IMR-90 (cell line): Measurements from ENCODE around the gene CNTNAP1. TPM values are rescaled to one million over a fixed set of nuclear protein-coding genes. Genes with fewer than 3 reads are reported as not detected.

Experiments used
- ATAC-seq: fragments of 200-7000 bp; cut with Tn5 transposase; 2 replicates; pipeline ENCODE4 v1.9.1; 2020; ENCODE audit warnings: low read depth, mild to moderate bottlenecking, moderate library complexity
- BruUV-seq: library from RNA; stranded (reverse); fragments of 400-500 nt; replicated peaks from 2 replicates; lab custom pipeline; 2021; lab: Mats Ljungman, UMichigan
- CTCF ChIA-PET: fragments of 300-600 bp; formaldehyde crosslinking; extraction: SDS; loops from one replicate; lab custom pipeline; 2021; ENCODE audit warnings: antibody characterized with exemption; lab: Yijun Ruan, JAX
- POLR2A ChIA-PET: fragments of 300-600 bp; sonication (Branson Sonifier 250); formaldehyde crosslinking; loops from one replicate; lab custom pipeline; 2022; ENCODE audit warnings: antibody characterized with exemption; ENCODE audit not compliant: unreplicated experiment; lab: Charles Lee
- DNase-seq: peaks from one replicate; pipeline ENCODE4 v3.0.0; 2013
- H2AFZ ChIP-seq: replicated peaks from 2 replicates; pipeline ENCODE3; 2013; ENCODE audit warnings: low read length, mild to moderate bottlenecking; ENCODE audit not compliant: poor library complexity
- H2AK5ac ChIP-seq: 2 replicates; pipeline ENCODE4 v1.6.1; 2013; ENCODE audit warnings: low read depth, low read length, inconsistent platforms
- H2AK9ac ChIP-seq: replicated peaks from 2 replicates; pipeline ENCODE3; 2013; ENCODE audit warnings: mild to moderate bottlenecking, low read depth, low read length, moderate library complexity; ENCODE audit not compliant: poor library complexity
- H2BK120ac ChIP-seq: 2 replicates; pipeline ENCODE4 v1.6.1; 2013; ENCODE audit warnings: low read depth, low read length, inconsistent platforms
- H2BK15ac ChIP-seq: 3 replicates; pipeline ENCODE4 v1.6.1; 2013; ENCODE audit warnings: low read depth, low read length, inconsistent platforms
- H2BK20ac ChIP-seq: 2 replicates; pipeline ENCODE4 v1.6.1; 2013; ENCODE audit warnings: low read depth, mild to moderate bottlenecking, inconsistent platforms, low read length, moderate library complexity
- H2BK5ac ChIP-seq: 2 replicates; pipeline ENCODE4 v1.6.1; 2013; ENCODE audit warnings: mild to moderate bottlenecking, low read depth, low read length, inconsistent platforms; ENCODE audit not compliant: poor library complexity, severe bottlenecking
- H3K14ac ChIP-seq: replicated peaks from 2 replicates; pipeline ENCODE4 v1.6.1; 2013; ENCODE audit warnings: low read depth, low read length, inconsistent platforms
- H3K18ac ChIP-seq: 2 replicates; pipeline ENCODE4 v1.6.1; 2013; ENCODE audit warnings: low read depth, low read length, control low read depth
- H3K23ac ChIP-seq: 2 replicates; pipeline ENCODE4 v1.6.1; 2013; ENCODE audit warnings: low read depth, low read length, inconsistent platforms
- H3K27ac ChIP-seq: 2 replicates; pipeline ENCODE4 v1.5.1; 2013; ENCODE audit warnings: mild to moderate bottlenecking, control low read depth, low read length; ENCODE audit not compliant: insufficient read depth
- H3K27me3 ChIP-seq: 2 replicates; pipeline ENCODE4 v1.6.1; 2013; ENCODE audit warnings: low read length; ENCODE audit not compliant: control insufficient read depth, insufficient read depth
- H3K36me3 ChIP-seq: 2 replicates; pipeline ENCODE4 v1.6.1; 2013; ENCODE audit warnings: low read length, mixed read lengths; ENCODE audit not compliant: control insufficient read depth, insufficient read depth
- H3K4ac ChIP-seq: 2 replicates; pipeline ENCODE4 v1.6.1; 2013; ENCODE audit warnings: low read depth, low read length, inconsistent platforms
- H3K4me1 ChIP-seq: 2 replicates; pipeline ENCODE4 v1.6.1; 2013; ENCODE audit warnings: low read length, mixed read lengths; ENCODE audit not compliant: control insufficient read depth, insufficient read depth
- H3K4me2 ChIP-seq: 2 replicates; pipeline ENCODE4 v1.6.1; 2013; ENCODE audit warnings: low read depth, mild to moderate bottlenecking, control low read depth, low read length, moderate library complexity
- H3K4me3 ChIP-seq: 2 replicates; pipeline ENCODE4 v1.5.1; 2013; ENCODE audit warnings: low read depth, mild to moderate bottlenecking, control low read depth, low read length, moderate library complexity; ENCODE audit not compliant: insufficient read depth
- H3K56ac ChIP-seq: 2 replicates; pipeline ENCODE4 v1.6.1; 2013; ENCODE audit warnings: low read length, inconsistent platforms; ENCODE audit not compliant: insufficient read depth; ENCODE audit errors: extremely low read depth
- H3K79me1 ChIP-seq, 2 experiments: 2 replicates each; pipeline ENCODE4 v1.6.1; 2013; ENCODE audit warnings: low read length in 2 of 2, inconsistent platforms in 1 of 2, low read depth in 1 of 2
- H3K9ac ChIP-seq: 2 replicates; pipeline ENCODE4 v1.6.1; 2013; ENCODE audit warnings: low read depth, low read length, control low read depth
- H3K9me1 ChIP-seq: 2 replicates; pipeline ENCODE4 v1.6.1; 2013; ENCODE audit warnings: low read length, inconsistent platforms; ENCODE audit not compliant: insufficient read depth
- H3K9me3 ChIP-seq: 2 replicates; pipeline ENCODE4 v1.6.1; 2013; ENCODE audit warnings: low read length; ENCODE audit not compliant: control insufficient read depth, insufficient read depth
- H4K20me1 ChIP-seq: 2 replicates; pipeline ENCODE4 v1.6.1; 2013; ENCODE audit warnings: low read length, inconsistent platforms; ENCODE audit not compliant: insufficient read depth
- H4K5ac ChIP-seq: 2 replicates; pipeline ENCODE4 v1.6.1; 2013; ENCODE audit warnings: mild to moderate bottlenecking, low read depth, low read length, control low read depth
- H4K8ac ChIP-seq, 2 experiments: 2 replicates each; pipeline ENCODE4 v1.6.1; 2013; ENCODE audit warnings: low read depth in 2 of 2, low read length in 2 of 2, control low read depth in 1 of 2, inconsistent platforms in 1 of 2
- H4K91ac ChIP-seq: 2 replicates; pipeline ENCODE4 v1.6.1; 2013; ENCODE audit warnings: low read depth, low read length, inconsistent platforms; ENCODE audit not compliant: insufficient read depth
- BHLHE40 ChIP-seq: fragments of 150-350 bp; IDR thresholded peaks from 2 replicates; pipeline ENCODE4 v1.6.1; 2016; ENCODE audit warnings: mild to moderate bottlenecking, low read depth, low read length
- CTCF ChIP-seq: conservative IDR thresholded peaks from 2 replicates; pipeline ENCODE4 v1.5.1; 2012; ENCODE audit warnings: mild to moderate bottlenecking, low read depth, low read length, improper control_type of control experiment
- FOS ChIP-seq: fragments of 150-350 bp; IDR thresholded peaks from 2 replicates; pipeline ENCODE4 v1.6.1; 2016; ENCODE audit warnings: low read depth, low read length
- MXI1 ChIP-seq: IDR thresholded peaks from 2 replicates; pipeline ENCODE4 v1.6.1; 2012; ENCODE audit warnings: low read depth, mild to moderate bottlenecking, low read length, moderate library complexity, borderline replicate concordance
- RCOR1 ChIP-seq: IDR thresholded peaks from 2 replicates; pipeline ENCODE4 v1.6.1; 2012; ENCODE audit warnings: mild to moderate bottlenecking, low read length, improper control_type of control experiment; ENCODE audit not compliant: insufficient replicate concordance
- SMC3 ChIP-seq: fragments of 150-350 bp; IDR thresholded peaks from 2 replicates; pipeline ENCODE4 v1.6.1; 2016; ENCODE audit warnings: low read depth, mild to moderate bottlenecking, antibody characterized with exemption, low read length, moderate library complexity
- USF2 ChIP-seq: fragments of 150-350 bp; IDR thresholded peaks from 2 replicates; pipeline ENCODE4 v1.6.1; 2017; ENCODE audit warnings: mild to moderate bottlenecking, antibody characterized with exemption, low read length, low read depth
- WGBS, 2 experiments: methylation state at CpG; one replicate each; pipeline versions ENCODE4 v1.1.5 to v1.1.7; 2013; ENCODE audit warnings: missing lambda C conversion rate in 2 of 2; ENCODE audit not compliant: insufficient read length in 1 of 2; ENCODE audit errors: extremely low coverage in 2 of 2; 5-methylcytosine and 5-hydroxymethylcytosine counted together
- dilution Hi-C: fragments of 300-500 bp; cut with HindIII; formaldehyde crosslinking; loops from one replicate; pipeline ENCODE4 v1.14.3; 2018; ENCODE audit warnings: low sequenced_read_pairs; ENCODE audit not compliant: unreplicated experiment
- in situ Hi-C: fragments of 300-500 bp; cut with MboI; formaldehyde crosslinking; loops from 3 replicates; pipeline ENCODE4 v1.14.3; 2019; ENCODE audit warnings: low sequenced_read_pairs, inconsistent platforms, mixed read lengths
- intact Hi-C: fragments of 100-400 bp; cut with micrococcal nuclease; formaldehyde crosslinking; loops from 2 replicates; pipeline ENCODE4 v1.10.0; 2022
- polyA plus RNA-seq, 3 experiments: library from polyadenylated mRNA; depleted of rRNA; stranded (reverse); fragments of >200 nt; gene quantifications; 2 replicates each; pipeline ENCODE4 v1.2.3, GENCODE V29; 2012; ENCODE audit warnings: low replicate concordance in 1 of 3
- total RNA-seq: library from RNA; depleted of rRNA; stranded (reverse); fragments of >200 nt; gene quantifications from 2 replicates; pipeline ENCODE4 v1.2.3, GENCODE V29; 2012

The CNTNAP1 gene
- total and polyA plus RNA-seq, 2 of the 4 experiments (the other 2 are of a cell fraction) = 12.2 to 72.2 TPM

GRCh38 chr17:42743595-42744282 is 61.4 kb downstream of the CNTNAP1 start:
- no peaks in the 10 kb centered on the region for H4K20me1 ChIP-seq
- peak overlapping the region; percentile 84; the same call in 1 of the 2 replicates for H3K9ac ChIP-seq
- H3K9me3 ChIP-seq = no peaks in the 10 kb centered on the region
- H3K14ac ChIP-seq = peak overlapping the region; percentile 77
- peak overlapping the region; percentile 61; the same call in 1 of the 2 replicates for H3K56ac ChIP-seq
- H4K5ac ChIP-seq = peak overlapping the region; percentile 65; the same call in 1 of the 2 replicates
- in situ Hi-C loops (no loop called here), intact Hi-C loops (no loop called here), dilution Hi-C loops (no loop called here)
- H3K23ac ChIP-seq = 0 out of 2 replicates have a peak overlapping the region, but pooled peaks have one; percentile 55
- 0% methylated on average over 1 of the region's 10 CpGs; no CpG with 5 or more reads in 1 of the 2 experiments for WGBS, 2 experiments
- peak overlapping the region; percentile 70 for H3K4ac ChIP-seq
- H3K36me3 ChIP-seq = no peaks in the 10 kb centered on the region
- POLR2A ChIA-PET = no interaction called here
- H3K27ac ChIP-seq = no peak overlapping the region; the same call in 1 of the 2 replicates
- H2BK5ac ChIP-seq = peak overlapping the region; percentile 47
- H3K4me3 ChIP-seq = peak overlapping the region; percentile 75
- H2AK9ac ChIP-seq = peak overlapping the region; percentile 95
- TF ChIP-seq BHLHE40 (no peak), CTCF (0 out of 2 replicates have a peak, but pooled peaks have one; percentile 14), MXI1 (no peak), FOS (no peak), USF2 (no peak), SMC3 (no peak), RCOR1 (no peak)
- DNase-seq = no peak
- no TSS peak for BruUV-seq
- H2AFZ ChIP-seq = peak overlapping the region; percentile 99
- H2BK120ac ChIP-seq = peak overlapping the region; percentile 16; the same call in 1 of the 2 replicates
- CTCF ChIA-PET = interaction anchor here (0.6 kb wide), 1 partner anchor 20 kb away, joined by 3 read pairs; no protein-coding TSS in a partner anchor
- peak overlapping the region; percentile 97 for H3K4me2 ChIP-seq
- H2AK5ac ChIP-seq = peak overlapping the region; percentile 84; the same call in 1 of the 2 replicates
- H2BK15ac ChIP-seq = no peak overlapping the region
- H4K8ac ChIP-seq = peak overlapping the region; percentile 35 to 74; a peak in 3 of 4 replicates
- H3K18ac ChIP-seq = peak overlapping the region; percentile 20; the same call in 1 of the 2 replicates
- H3K27me3 ChIP-seq = peaks cover 2% of the 10 kb centered on the region; the same call in 1 of the 2 replicates
- H3K4me1 ChIP-seq = 0 out of 2 replicates have a peak, but pooled peaks cover 2% of the 10 kb centered on the region
- H3K9me1 ChIP-seq = peaks cover 8% of the 10 kb centered on the region; the same call in 1 of the 2 replicates
- H3K79me1 ChIP-seq = peaks cover 12 to 39% of the 10 kb centered on the region in 2 experiments
- ATAC-seq = no peak
- H2BK20ac ChIP-seq = no peak overlapping the region
- peak overlapping the region; percentile 68; the same call in 1 of the 2 replicates for H4K91ac ChIP-seq
